ENCODE measurements around the gene MDH2.

Gene MDH2

GRCh38 chr7:76031964-76032363, 15.9 kb upstream of the MDH2 start:
- H3K36me3 ChIP-seq (ENCODE audit: control insufficient read depth, insufficient read depth, low read length) = no peaks in the 10 kb centered on the region
- no peaks in the 10 kb centered on the region for H3K79me1 ChIP-seq (ENCODE audit: low read length)
- H3K27me3 ChIP-seq (ENCODE audit: insufficient read depth, low read length, poor library complexity) = no peaks in the 10 kb centered on the region
- H3K4me3 ChIP-seq (ENCODE audit: low read length) = no peak overlapping the region
- H2BK120ac ChIP-seq (ENCODE audit: low read depth, low read length) = no peak overlapping the region
- no peak overlapping the region for H3K4me2 ChIP-seq (ENCODE audit: low read length)
- H2BK15ac ChIP-seq (replicated peaks; ENCODE audit: low read depth) = no peak overlapping the region
- no peak overlapping the region for H2BK5ac ChIP-seq (ENCODE audit: low read length)
- no peak overlapping the region for H3K27ac ChIP-seq (ENCODE audit: low read depth, low read length)
- H3K18ac ChIP-seq (ENCODE audit: low read length) = no peak overlapping the region
- H3K4me1 ChIP-seq (ENCODE audit: control insufficient read depth, low read depth, low read length) = no peaks in the 10 kb centered on the region
- H3K79me2 ChIP-seq (ENCODE audit: control insufficient read depth, insufficient read depth, low read length) = no peaks in the 10 kb centered on the region
- no CpG with 5 or more reads among the region's 1 CpG for WGBS (ENCODE audit: extremely low coverage, insufficient coverage, low lambda C conversion rate)
- no peak overlapping the region for H3K4ac ChIP-seq (ENCODE audit: low read depth, low read length)
- H2AK5ac ChIP-seq (ENCODE audit: low read length) = no peak overlapping the region
- H3K23ac ChIP-seq (ENCODE audit: low read length) = no peak overlapping the region
- H4K5ac ChIP-seq (ENCODE audit: low read length) = no peak overlapping the region
- no peak for DNase-seq
- no peak overlapping the region for H4K8ac ChIP-seq (ENCODE audit: low read depth, low read length)
- no peak overlapping the region for H3K56ac ChIP-seq (ENCODE audit: low read length)
- H3K9ac ChIP-seq (ENCODE audit: low read length) = no peak overlapping the region

- H4K8ac ChIP-seq (ENCODE audit: low read depth, low read length) = no peak overlapping the region
- no peak overlapping the region for H3K4me3 ChIP-seq (ENCODE audit: low read length)
- no peaks in the 10 kb centered on the region for H3K36me3 ChIP-seq (ENCODE audit: control insufficient read depth, insufficient read depth, low read length)
- H2BK15ac ChIP-seq (replicated peaks; ENCODE audit: low read depth) = no peak overlapping the region
- DNase-seq = no peak
- no peak overlapping the region for H3K23ac ChIP-seq (ENCODE audit: low read length)
- H3K79me1 ChIP-seq (ENCODE audit: low read length) = peaks cover 2% of the 10 kb centered on the region
- WGBS (ENCODE audit: extremely low coverage, insufficient coverage, low lambda C conversion rate) = no CpG with 5 or more reads among the region's 5 CpGs
- no peak overlapping the region for H2BK120ac ChIP-seq (ENCODE audit: low read depth, low read length)
- H3K4ac ChIP-seq (ENCODE audit: low read depth, low read length) = no peak overlapping the region
- no peaks in the 10 kb centered on the region for H3K79me2 ChIP-seq (ENCODE audit: control insufficient read depth, insufficient read depth, low read length)
- no peak overlapping the region for H2BK5ac ChIP-seq (ENCODE audit: low read length)
- H3K9ac ChIP-seq (ENCODE audit: low read length) = no peak overlapping the region
- H3K27me3 ChIP-seq (ENCODE audit: insufficient read depth, low read length, poor library complexity) = no peaks in the 10 kb centered on the region
- no peak overlapping the region for H2AK5ac ChIP-seq (ENCODE audit: low read length)
- no peak overlapping the region for H3K18ac ChIP-seq (ENCODE audit: low read length)
- no peak overlapping the region for H3K4me2 ChIP-seq (ENCODE audit: low read length)
- no peak overlapping the region for H4K5ac ChIP-seq (ENCODE audit: low read length)
- no peak overlapping the region for H3K56ac ChIP-seq (ENCODE audit: low read length)
- no peak overlapping the region for H3K27ac ChIP-seq (ENCODE audit: low read depth, low read length)
- H3K4me1 ChIP-seq (ENCODE audit: control insufficient read depth, low read depth, low read length) = no peaks in the 10 kb centered on the region
Measured at GRCh38 chr7:76037310-76037709, 10.6 kb upstream of the MDH2 start.

GRCh38 chr7:76040126-76040525, 7.8 kb upstream of the MDH2 start:
- Histone ChIP-seq H3K27me3 (ENCODE audit: insufficient read depth, low read length, poor library complexity) (no peaks in the 10 kb centered on the region), H3K36me3 (ENCODE audit: control insufficient read depth, insufficient read depth, low read length) (no peaks in the 10 kb centered on the region), H3K79me1 (ENCODE audit: low read length) (peaks cover 7% of the 10 kb centered on the region), H4K8ac (ENCODE audit: low read depth, low read length) (no peak overlapping the region), H3K18ac (ENCODE audit: low read length) (no peak overlapping the region), H3K4me1 (ENCODE audit: control insufficient read depth, low read depth, low read length) (no peaks in the 10 kb centered on the region), H2BK120ac (ENCODE audit: low read depth, low read length) (no peak overlapping the region), H3K9ac (ENCODE audit: low read length) (no peak overlapping the region), H3K4me2 (ENCODE audit: low read length) (no peak overlapping the region), H3K79me2 (ENCODE audit: control insufficient read depth, insufficient read depth, low read length) (no peaks in the 10 kb centered on the region), H2BK15ac (replicated peaks; ENCODE audit: low read depth) (no peak overlapping the region), H3K27ac (ENCODE audit: low read depth, low read length) (no peak overlapping the region), H3K23ac (ENCODE audit: low read length) (no peak overlapping the region), H3K56ac (ENCODE audit: low read length) (no peak overlapping the region), H4K5ac (ENCODE audit: low read length) (no peak overlapping the region), H3K4me3 (ENCODE audit: low read length) (no peak overlapping the region), H2AK5ac (ENCODE audit: low read length) (no peak overlapping the region), H2BK5ac (ENCODE audit: low read length) (no peak overlapping the region), H3K4ac (ENCODE audit: low read depth, low read length) (no peak overlapping the region)
- WGBS (ENCODE audit: extremely low coverage, insufficient coverage, low lambda C conversion rate) = no CpG with 5 or more reads among the region's 6 CpGs
- DNase-seq = no peak

- Histone ChIP-seq H2AK5ac (ENCODE audit: low read length) (no peak overlapping the region), H2BK120ac (ENCODE audit: low read depth, low read length) (no peak overlapping the region), H3K79me2 (ENCODE audit: control insufficient read depth, insufficient read depth, low read length) (peaks cover 21% of the 10 kb centered on the region), H2BK15ac (replicated peaks; ENCODE audit: low read depth) (no peak overlapping the region), H3K23ac (ENCODE audit: low read length) (no peak overlapping the region), H3K79me1 (ENCODE audit: low read length) (peaks cover 19% of the 10 kb centered on the region), H3K4ac (ENCODE audit: low read depth, low read length) (no peak overlapping the region), H3K27me3 (ENCODE audit: insufficient read depth, low read length, poor library complexity) (no peaks in the 10 kb centered on the region), H3K4me1 (ENCODE audit: control insufficient read depth, low read depth, low read length) (peaks cover 1% of the 10 kb centered on the region), H2BK5ac (ENCODE audit: low read length) (no peak overlapping the region), H3K4me3 (ENCODE audit: low read length) (no peak overlapping the region), H4K5ac (ENCODE audit: low read length) (no peak overlapping the region), H3K27ac (ENCODE audit: low read depth, low read length) (no peak overlapping the region), H4K8ac (ENCODE audit: low read depth, low read length) (no peak overlapping the region), H3K18ac (ENCODE audit: low read length) (no peak overlapping the region), H3K4me2 (ENCODE audit: low read length) (no peak overlapping the region), H3K36me3 (ENCODE audit: control insufficient read depth, insufficient read depth, low read length) (no peaks in the 10 kb centered on the region), H3K56ac (ENCODE audit: low read length) (no peak overlapping the region), H3K9ac (ENCODE audit: low read length) (no peak overlapping the region)
- WGBS (ENCODE audit: extremely low coverage, insufficient coverage, low lambda C conversion rate) = no CpG with 5 or more reads among the region's 7 CpGs
- DNase-seq = no peak
Measured at GRCh38 chr7:76044375-76044865, 3.5 kb upstream of the MDH2 start.

- Histone ChIP-seq H3K36me3 (ENCODE audit: control insufficient read depth, insufficient read depth, low read length) (no peaks in the 10 kb centered on the region), H2BK5ac (ENCODE audit: low read length) (peak overlapping the region; percentile 74), H4K5ac (ENCODE audit: low read length) (no peak overlapping the region), H3K4me3 (ENCODE audit: low read length) (peak overlapping the region; percentile 98), H3K27ac (ENCODE audit: low read depth, low read length) (peak overlapping the region; percentile 79), H3K4ac (ENCODE audit: low read depth, low read length) (peak overlapping the region; percentile 64), H3K23ac (ENCODE audit: low read length) (no peak overlapping the region), H2BK120ac (ENCODE audit: low read depth, low read length) (no peak overlapping the region), H3K79me2 (ENCODE audit: control insufficient read depth, insufficient read depth, low read length) (peaks cover 39% of the 10 kb centered on the region), H3K79me1 (ENCODE audit: low read length) (peaks cover 22% of the 10 kb centered on the region), H3K18ac (ENCODE audit: low read length) (peak overlapping the region; percentile 56), H3K56ac (ENCODE audit: low read length) (peak overlapping the region; percentile 99), H3K4me1 (ENCODE audit: control insufficient read depth, low read depth, low read length) (peaks cover 1% of the 10 kb centered on the region), H2AK5ac (ENCODE audit: low read length) (no peak overlapping the region), H4K8ac (ENCODE audit: low read depth, low read length) (peak overlapping the region; percentile 67), H3K4me2 (ENCODE audit: low read length) (peak overlapping the region; percentile 97), H3K9ac (ENCODE audit: low read length) (peak overlapping the region; percentile 97), H2BK15ac (replicated peaks; ENCODE audit: low read depth) (no peak overlapping the region), H3K27me3 (ENCODE audit: insufficient read depth, low read length, poor library complexity) (no peaks in the 10 kb centered on the region)
- WGBS (ENCODE audit: extremely low coverage, insufficient coverage, low lambda C conversion rate) = no CpG with 5 or more reads among the region's 21 CpGs
- no peak for DNase-seq
Measured at GRCh38 chr7:76047305-76047810, 548 bp upstream of the MDH2 start.

GRCh38 chr7:76048668-76048988, 722 bp downstream of the MDH2 start:
- H2BK120ac ChIP-seq (ENCODE audit: low read depth, low read length) = no peak overlapping the region
- H2BK5ac ChIP-seq (ENCODE audit: low read length) = no peak overlapping the region
- H3K27me3 ChIP-seq (ENCODE audit: insufficient read depth, low read length, poor library complexity) = no peaks in the 10 kb centered on the region
- H4K5ac ChIP-seq (ENCODE audit: low read length) = no peak overlapping the region
- H3K4me2 ChIP-seq (ENCODE audit: low read length) = peak overlapping the region; percentile 82
- peak overlapping the region; percentile 81 for H3K18ac ChIP-seq (ENCODE audit: low read length)
- no peaks in the 10 kb centered on the region for H3K36me3 ChIP-seq (ENCODE audit: control insufficient read depth, insufficient read depth, low read length)
- H3K23ac ChIP-seq (ENCODE audit: low read length) = no peak overlapping the region
- peaks cover 51% of the 10 kb centered on the region for H3K79me2 ChIP-seq (ENCODE audit: control insufficient read depth, insufficient read depth, low read length)
- WGBS (ENCODE audit: extremely low coverage, insufficient coverage, low lambda C conversion rate) = no CpG with 5 or more reads among the region's 9 CpGs
- H3K27ac ChIP-seq (ENCODE audit: low read depth, low read length) = peak overlapping the region; percentile 25
- peak overlapping the region; percentile 99 for H3K56ac ChIP-seq (ENCODE audit: low read length)
- no peak overlapping the region for H2BK15ac ChIP-seq (replicated peaks; ENCODE audit: low read depth)
- H3K4me1 ChIP-seq (ENCODE audit: control insufficient read depth, low read depth, low read length) = peaks cover 1% of the 10 kb centered on the region
- peak overlapping the region; percentile 90 for H3K4me3 ChIP-seq (ENCODE audit: low read length)
- no peak overlapping the region for H2AK5ac ChIP-seq (ENCODE audit: low read length)
- peak; percentile 73 for DNase-seq
- peak overlapping the region; percentile 83 for H3K4ac ChIP-seq (ENCODE audit: low read depth, low read length)
- peak overlapping the region; percentile 98 for H3K9ac ChIP-seq (ENCODE audit: low read length)
- peaks cover 27% of the 10 kb centered on the region for H3K79me1 ChIP-seq (ENCODE audit: low read length)
- H4K8ac ChIP-seq (ENCODE audit: low read depth, low read length) = no peak overlapping the region
